Breast epithelium (tissue), 3 donors: Measurements from ENCODE around the gene CDH13.

Experiments
- CTCF ChIP-seq, 3 donors: fragments of 450-650 bp; IDR thresholded peaks; one replicate each; pipeline ENCODE4 v1.5.1; 2016 to 2017; ENCODE audit warnings: antibody characterized with exemption in 3 of 3, mild to moderate bottlenecking in 3 of 3, moderate library complexity in 3 of 3
- POLR2A ChIP-seq: fragments of 450-650 bp; IDR thresholded peaks from one replicate; pipeline ENCODE4 v1.6.1; 2016; ENCODE audit warnings: antibody characterized with exemption, mild to moderate bottlenecking, moderate library complexity
- POLR2AphosphoS5 ChIP-seq, 3 donors: sonication (generic); formaldehyde crosslinking; IDR thresholded peaks; one replicate each; pipeline ENCODE4 v1.6.1; 2017; ENCODE audit warnings: antibody characterized with exemption in 3 of 3

GRCh38 chr16:83849421-83849820 is 1222.7 kb downstream of the CDH13 start:
- TF ChIP-seq POLR2A (no peak), CTCF (IDR thresholded peaks at IDR 0.05) (no peak), POLR2AphosphoS5 (IDR thresholded peaks at IDR 0.05) (no peak)
